HG02763 (cell line): Measurements from ENCODE around the gene MAPRE2.

Experiments used
- ATAC-seq: cut with Tn5 transposase; IDR thresholded peaks from one replicate; pipeline ENCODE4 v1.9.1; 2021; ENCODE audit warnings: mild to moderate bottlenecking, moderate library complexity; ENCODE audit not compliant: unreplicated experiment

The MAPRE2 gene

GRCh38 chr18:35117951-35118411 lies 76.8 kb downstream of the MAPRE2 start:
- no peak for ATAC-seq

GRCh38 chr18:35118641-35119040 lies 77.4 kb downstream of the MAPRE2 start:
- no peak for ATAC-seq

GRCh38 chr18:35121038-35121437 lies 79.8 kb downstream of the MAPRE2 start:
- ATAC-seq: no peak

GRCh38 chr18:35121531-35121930 lies 80.3 kb downstream of the MAPRE2 start:
- ATAC-seq: no peak

- ATAC-seq: peak; percentile 79
These were observed 81.5 kb downstream of the MAPRE2 start for GRCh38 chr18:35122586-35123224.

- no peak for ATAC-seq
These were observed 82.6 kb downstream of the MAPRE2 start for GRCh38 chr18:35123811-35124210.

GRCh38 chr18:35127201-35127600 lies 86.0 kb downstream of the MAPRE2 start:
- no peak for ATAC-seq

GRCh38 chr18:35128675-35129074 lies 87.5 kb downstream of the MAPRE2 start:
- no peak for ATAC-seq

- ATAC-seq: no peak
These were observed 89.0 kb downstream of the MAPRE2 start for GRCh38 chr18:35130236-35130635.

GRCh38 chr18:35131387-35132020 lies 90.3 kb downstream of the MAPRE2 start:
- no peak for ATAC-seq

- ATAC-seq: no peak
These were observed 91.0 kb downstream of the MAPRE2 start for GRCh38 chr18:35132021-35132902.

- no peak for ATAC-seq
These were observed 93.0 kb downstream of the MAPRE2 start for GRCh38 chr18:35134190-35134730.

- no peak for ATAC-seq
These were observed 93.7 kb downstream of the MAPRE2 start for GRCh38 chr18:35134791-35135531.

- ATAC-seq: no peak
These were observed 95.0 kb downstream of the MAPRE2 start for GRCh38 chr18:35136248-35136647.

- no peak for ATAC-seq
These were observed 95.7 kb downstream of the MAPRE2 start for GRCh38 chr18:35136885-35137284.

- ATAC-seq: no peak
These were observed 96.4 kb downstream of the MAPRE2 start for GRCh38 chr18:35137632-35138031.

- ATAC-seq: no peak
These were observed 97.6 kb downstream of the MAPRE2 start for GRCh38 chr18:35138773-35139172.

GRCh38 chr18:35139517-35139916 lies 98.3 kb downstream of the MAPRE2 start:
- ATAC-seq: no peak

- ATAC-seq: no peak
These were observed 99.9 kb downstream of the MAPRE2 start for GRCh38 chr18:35141077-35141476.

GRCh38 chr18:35141567-35142274 lies 100.5 kb downstream of the MAPRE2 start:
- no peak for ATAC-seq
